B cell (primary cell): ENCODE data around the gene TRPM1. TPM values are rescaled to one million over a fixed set of nuclear protein-coding genes. Genes with fewer than 3 reads are reported as not detected.

Source experiments
- ATAC-seq: fragments of 200-7000 bp; cut with Tn5 transposase; one replicate; pipeline ENCODE4 v1.10.0; 2021; ENCODE audit warnings: low read depth, mild to moderate bottlenecking, moderate number of reproducible peaks, moderate library complexity
- CTCF ChIA-PET: fragments of 350-600 bp; sonication (Branson Sonifier 250); formaldehyde crosslinking; loops from one replicate; lab custom pipeline; 2021; ENCODE audit warnings: antibody characterized with exemption, inconsistent platforms; lab: Charles Lee
- POLR2A ChIA-PET: fragments of 350-600 bp; sonication (Branson Sonifier 250); formaldehyde crosslinking; loops from one replicate; lab custom pipeline; 2021; ENCODE audit warnings: antibody characterized with exemption; lab: Charles Lee
- DNase-seq: peaks from one replicate; pipeline ENCODE4 v3.0.0; 2013
- H2AFZ ChIP-seq: 2 replicates; pipeline ENCODE4 v1.6.1; 2012; ENCODE audit warnings: mild to moderate bottlenecking, low read depth, low read length; ENCODE audit not compliant: insufficient read depth, poor library complexity, severe bottlenecking
- H3K27ac ChIP-seq, 2 donors: 1 replicate in 1 of 2; 2 replicates in 1 of 2; pipeline ENCODE4 v1.5.1; 2012 to 2013; ENCODE audit warnings: low read length in 2 of 2, mild to moderate bottlenecking in 2 of 2, moderate library complexity in 1 of 2
- H3K27me3 ChIP-seq, 4 experiments: fragments of 200-600 bp in 1 of 4; sonication (generic) in 1 of 4; replicated peaks in 1 of 4; 1 replicate in 2 of 4; 2 replicates in 2 of 4; pipeline versions ENCODE4 v1.6.1 to v1.7.0; 2013 to 2016; ENCODE audit warnings: low read length in 3 of 4, mild to moderate bottlenecking in 2 of 4, mixed read lengths in 1 of 4, moderate library complexity in 1 of 4; ENCODE audit not compliant: insufficient read depth in 4 of 4, control insufficient read depth in 3 of 4; ENCODE audit errors: control extremely low read depth in 1 of 4
- H3K36me3 ChIP-seq, 2 experiments: replicated peaks in 1 of 2; 1 replicate in 1 of 2; 2 replicates in 1 of 2; pipeline versions ENCODE4 v1.6.1 to v1.7.1; 2013; ENCODE audit warnings: low read length in 1 of 2; ENCODE audit not compliant: insufficient read depth in 2 of 2, control insufficient read depth in 1 of 2; ENCODE audit errors: control extremely low read depth in 1 of 2, extremely low read depth in 1 of 2
- H3K4me1 ChIP-seq, 2 donors: fragments of 200-600 bp in 1 of 2; sonication (generic) in 1 of 2; 1 replicate in 1 of 2; 2 replicates in 1 of 2; pipeline versions ENCODE4 v1.5.1 to v1.6.1; 2013 to 2017; ENCODE audit warnings: low read length in 2 of 2; ENCODE audit not compliant: control insufficient read depth in 2 of 2, insufficient read depth in 2 of 2
- H3K4me2 ChIP-seq: replicated peaks from 2 replicates; pipeline ENCODE3; 2012; ENCODE audit warnings: mild to moderate bottlenecking, low read depth, low read length; ENCODE audit not compliant: poor library complexity, severe bottlenecking
- H3K4me3 ChIP-seq, 5 experiments: fragments of 200-600 bp in 1 of 5; sonication (generic) in 1 of 5; 1 replicate in 3 of 5; 2 replicates in 2 of 5; pipeline versions ENCODE4 v1.5.1 to v1.7.0; 2011 to 2016; ENCODE audit warnings: low read length in 4 of 5, mild to moderate bottlenecking in 4 of 5, low read depth in 2 of 5, control low read depth in 1 of 5, moderate library complexity in 1 of 5; ENCODE audit not compliant: insufficient read depth in 1 of 5; ENCODE audit errors: control extremely low read depth in 1 of 5, extremely low read depth in 1 of 5
- H3K79me2 ChIP-seq: fragments of 200-600 bp; sonication (generic); one replicate; pipeline ENCODE4 v1.6.0; 2016; ENCODE audit warnings: low read length; ENCODE audit not compliant: control insufficient read depth, insufficient read depth
- H3K9ac ChIP-seq: fragments of 200-600 bp; sonication (generic); 2 replicates; pipeline ENCODE4 v1.6.1; 2017; ENCODE audit warnings: mild to moderate bottlenecking, low read length, moderate library complexity
- H3K9me3 ChIP-seq, 3 donors: one replicate each; pipeline versions ENCODE4 v1.6.1 to v1.7.1; 2013; ENCODE audit warnings: low read length in 2 of 3; ENCODE audit not compliant: control insufficient read depth in 2 of 3, insufficient read depth in 1 of 3; ENCODE audit errors: control extremely low read depth in 1 of 3
- H4K20me1 ChIP-seq: 2 replicates; pipeline ENCODE4 v1.6.0; 2012; ENCODE audit warnings: mild to moderate bottlenecking, low read length; ENCODE audit not compliant: insufficient read depth, control insufficient read depth, poor library complexity, severe bottlenecking
- H3K27ac Mint-ChIP-seq: one replicate; pipeline ENCODE4 v1.8.0; 2021; ENCODE audit warnings: mixed read lengths
- H3K27me3 Mint-ChIP-seq: one replicate; pipeline ENCODE4 v1.8.0; 2021; ENCODE audit warnings: mixed read lengths
- H3K4me1 Mint-ChIP-seq: one replicate; pipeline ENCODE4 v1.8.0; 2021; ENCODE audit warnings: mixed read lengths
- H3K4me3 Mint-ChIP-seq: one replicate; pipeline ENCODE4 v1.8.0; 2021; ENCODE audit warnings: mixed read lengths
- H3K9me3 Mint-ChIP-seq: one replicate; pipeline ENCODE4 v1.8.0; 2022; ENCODE audit warnings: mixed read lengths; ENCODE audit not compliant: insufficient read depth
- CTCF ChIP-seq: fragments of 200-600 bp; IDR thresholded peaks from one replicate; pipeline ENCODE4 v1.8.0; 2022; ENCODE audit warnings: antibody characterized with exemption, mild to moderate bottlenecking
- EZH2 ChIP-seq: IDR thresholded peaks from 2 replicates; pipeline ENCODE4 v1.6.1; 2012; ENCODE audit warnings: borderline replicate concordance, low read depth, mild to moderate bottlenecking, moderate library complexity, low read length; ENCODE audit not compliant: insufficient read depth, poor library complexity, severe bottlenecking
- whole genome bisulfite sequencing: methylation state at CpG from one replicate; pipeline ENCODE4 v1.1.5; 2013; ENCODE audit warnings: missing lambda C conversion rate; ENCODE audit not compliant: insufficient coverage; 5-methylcytosine and 5-hydroxymethylcytosine counted together
- intact Hi-C: fragments of 100-400 bp; cut with micrococcal nuclease; formaldehyde crosslinking; loops from one replicate; pipeline ENCODE4 v1.10.0; 2022
- polyA plus RNA-seq: library from polyadenylated mRNA; depleted of rRNA; stranded (reverse); fragments of >200 nt; gene quantifications from 2 replicates; pipeline ENCODE4 v1.2.3, GENCODE V29; 2012
- total RNA-seq, 2 donors: library from RNA; stranded (reverse); fragments of 120-200 nt in 1 of 2; gene quantifications; 1 replicate in 1 of 2; 2 replicates in 1 of 2; pipeline versions ENCODE4 v1.2.3 to v1.2.4, GENCODE V29; 2013 to 2022

The TRPM1 gene
- total and polyA plus RNA-seq, 2 donors (not counting 1 experiment from before 2014, with no cell fraction given): 0.07 TPM; not detected in 1

DNA sequence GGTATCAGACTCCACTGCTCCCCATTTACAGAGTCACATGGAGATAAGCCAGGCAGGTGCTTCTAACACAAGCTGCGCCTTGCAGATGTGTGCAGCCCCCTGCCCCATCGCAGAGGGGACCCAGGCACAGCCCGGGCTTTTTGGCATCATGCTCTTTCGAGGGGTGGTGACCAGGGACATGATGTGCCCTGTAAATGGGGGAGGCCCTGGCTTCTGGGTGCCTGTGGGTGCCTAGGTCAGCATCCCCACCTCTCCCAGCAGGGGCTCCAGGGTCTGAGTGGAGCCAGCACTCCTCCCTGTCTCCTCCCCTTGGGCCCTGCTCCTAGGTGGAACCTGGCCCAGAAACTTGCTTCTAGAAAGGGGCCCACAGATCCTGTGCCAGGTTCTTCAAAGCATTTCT, 15.2 kb downstream of the TRPM1 start:
- peaks cover 32% of the 10 kb centered on the region for H3K4me1 Mint-ChIP-seq
- no peaks in the 10 kb centered on the region for H3K9me3 Mint-ChIP-seq
- ChIA-PET POLR2A (no interaction called here), CTCF (no interaction called here)
- ATAC-seq (no peak), DNase-seq (no peak)
- H3K27me3 ChIP-seq: no peaks in the 10 kb centered on the region
- H3K27ac ChIP-seq: no peak overlapping the region
- peaks cover 15 to 24% of the 10 kb centered on the region in 2 donors for H3K4me1 ChIP-seq
- no peak overlapping the region for H3K4me3 ChIP-seq
- H3K27ac Mint-ChIP-seq: no peak overlapping the region
- no peak overlapping the region for H3K9ac ChIP-seq
- peaks cover 0 to 4% (median 0%) of the 10 kb centered on the region in 3 donors for H3K9me3 ChIP-seq
- H3K27me3 Mint-ChIP-seq: no peaks in the 10 kb centered on the region
- no peaks in the 10 kb centered on the region for H4K20me1 ChIP-seq
- no peak overlapping the region for H3K4me3 Mint-ChIP-seq
- no peak for TF ChIP-seq EZH2
- no peak for TF ChIP-seq CTCF
- no peaks in the 10 kb centered on the region for H3K36me3 ChIP-seq
- H3K4me2 ChIP-seq: no peak overlapping the region
- intact Hi-C loops: no loop called here
- no peaks in the 10 kb centered on the region for H3K79me2 ChIP-seq
- 87% methylated on average over 3 of the region's 4 CpGs for WGBS
- no peak overlapping the region for H2AFZ ChIP-seq

GRCh38 chr15:31085359-31085758, 16.2 kb downstream of the TRPM1 start:
- Mint-ChIP-seq H3K9me3 (no peaks in the 10 kb centered on the region), H3K27me3 (no peaks in the 10 kb centered on the region), H3K4me1 (peaks cover 38% of the 10 kb centered on the region), H3K27ac (no peak overlapping the region), H3K4me3 (no peak overlapping the region)
- ChIA-PET CTCF (no interaction called here), POLR2A (no interaction called here)
- Histone ChIP-seq H2AFZ (no peak overlapping the region), H3K27ac (no peak overlapping the region), H3K4me3 (no peak overlapping the region), H4K20me1 (no peaks in the 10 kb centered on the region), H3K36me3 (no peaks in the 10 kb centered on the region), H3K9me3 (peaks cover 0 to 4% (median 0%) of the 10 kb centered on the region in 3 donors), H3K27me3 (no peaks in the 10 kb centered on the region), H3K4me2 (no peak overlapping the region), H3K9ac (no peak overlapping the region), H3K4me1 (peaks cover 22 to 31% of the 10 kb centered on the region in 2 donors), H3K79me2 (no peaks in the 10 kb centered on the region)
- ATAC-seq (no peak), DNase-seq (no peak)
- TF ChIP-seq EZH2 (no peak), CTCF (no peak)
- intact Hi-C loops: no loop called here
- WGBS: 93% methylated on average over 4 of the region's 7 CpGs
